ENCODE results near the gene VPS52.

VPS52 gene

DNA sequence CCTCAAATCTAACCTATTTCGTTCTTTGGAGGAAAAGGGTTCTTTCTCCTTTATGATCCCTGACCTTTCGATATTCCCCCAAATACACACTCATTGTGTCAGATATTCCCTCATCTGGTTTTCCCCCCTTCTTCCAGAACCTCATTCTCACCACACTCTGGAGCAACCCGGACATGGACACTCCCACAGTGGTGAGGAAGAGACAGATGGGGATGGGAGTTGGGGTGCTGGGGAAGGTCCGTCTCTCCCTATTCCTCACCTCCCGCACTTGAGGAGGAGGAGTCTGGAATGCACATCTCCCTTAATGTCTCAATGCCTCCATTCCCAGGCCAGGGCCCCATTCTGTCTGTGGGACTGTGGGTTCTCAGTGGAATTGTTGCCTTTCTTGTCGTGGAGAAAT, 69.7 kb downstream of the VPS52 start:
- no peak overlapping the region for H3K23ac ChIP-seq (ENCODE audit: low read length in 2 of 2)
- H3K79me1 ChIP-seq (replicated peaks; ENCODE audit: low read length, poor library complexity, severe bottlenecking) = peaks cover 17% of the 10 kb centered on the region
- 96% methylated on average over 5 of the region's 6 CpGs for WGBS
- no peak overlapping the region for H4K91ac ChIP-seq (ENCODE audit: low read length)
- H2AK5ac ChIP-seq (ENCODE audit: low read length, severe bottlenecking) = peak overlapping the region; percentile 20
- no peak overlapping the region for H2BK12ac ChIP-seq (ENCODE audit: low read length in 2 of 2)
- peaks cover 31 to 32% of the 10 kb centered on the region in 2 experiments for H3K36me3 ChIP-seq (ENCODE audit: control insufficient read depth in 1 of 2, insufficient read depth in 2 of 2, low read depth in 1 of 2, low read length in 2 of 2)
- no peak overlapping the region for H2BK15ac ChIP-seq (ENCODE audit: low read depth, poor library complexity, severe bottlenecking)
- H3K4me1 ChIP-seq (ENCODE audit: control insufficient read depth, insufficient read depth, low read depth, low read length) = peaks cover 53% of the 10 kb centered on the region
- no peak overlapping the region for H4K8ac ChIP-seq (ENCODE audit: low read length)
- H3K4me3 ChIP-seq (ENCODE audit: insufficient read depth in 1 of 2, low read depth in 1 of 2, low read length in 2 of 2) = peak overlapping the region in 1 of 2 experiments; percentile 98
- H3K27me3 ChIP-seq (ENCODE audit: control insufficient read depth in 1 of 2, insufficient read depth in 1 of 2, low read length in 2 of 2) = no peaks in the 10 kb centered on the region
- DNase-seq = no peak
- H3K27ac ChIP-seq (ENCODE audit: low read length, poor library complexity, severe bottlenecking) = no peak overlapping the region
- H3K14ac ChIP-seq (ENCODE audit: low read length in 2 of 2) = no peak overlapping the region
- no peaks in the 10 kb centered on the region for H3K9me3 ChIP-seq (ENCODE audit: control insufficient read depth, low read length)
- H2AFZ ChIP-seq (ENCODE audit: low read depth, low read length) = no peak overlapping the region
- H2BK5ac ChIP-seq (ENCODE audit: low read depth, low read length, poor library complexity, severe bottlenecking) = no peak overlapping the region
- H3K18ac ChIP-seq (ENCODE audit: low read depth in 1 of 2, low read length in 2 of 2) = no peak overlapping the region
- H3K4ac ChIP-seq (ENCODE audit: low read depth in 1 of 2, low read length in 2 of 2) = no peak overlapping the region
- H3K4me2 ChIP-seq (ENCODE audit: low read length, poor library complexity, severe bottlenecking) = peak overlapping the region; percentile 70
- H3K9ac ChIP-seq (ENCODE audit: low read length) = peak overlapping the region; percentile 100
- H2BK120ac ChIP-seq (ENCODE audit: low read depth, low read length) = no peak overlapping the region

DNA sequence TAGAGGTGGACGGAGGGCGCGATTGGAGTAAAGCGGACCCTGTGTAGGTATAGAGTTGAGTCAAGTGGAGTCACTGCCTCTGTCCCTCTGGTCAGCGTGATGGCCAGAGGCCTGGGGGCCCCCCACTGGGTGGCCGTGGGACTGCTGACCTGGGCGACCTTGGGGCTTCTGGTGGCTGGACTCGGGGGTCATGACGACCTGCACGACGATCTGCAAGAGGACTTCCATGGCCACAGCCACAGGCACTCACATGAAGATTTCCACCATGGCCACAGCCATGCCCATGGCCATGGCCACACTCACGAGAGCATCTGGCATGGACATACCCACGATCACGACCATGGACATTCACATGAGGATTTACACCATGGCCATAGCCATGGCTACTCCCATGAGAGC, 70.5 kb downstream of the VPS52 start:
- no peak for DNase-seq
- Histone ChIP-seq H3K4me3 (ENCODE audit: insufficient read depth in 1 of 2, low read depth in 1 of 2, low read length in 2 of 2) (peak overlapping the region; percentile 79 to 98), H3K14ac (ENCODE audit: low read length in 2 of 2) (peak overlapping the region in 1 of 2 experiments; percentile 97), H2BK5ac (ENCODE audit: low read depth, low read length, poor library complexity, severe bottlenecking) (no peak overlapping the region), H2BK12ac (ENCODE audit: low read length in 2 of 2) (peak overlapping the region; percentile 14 to 65), H2AK5ac (ENCODE audit: low read length, severe bottlenecking) (peak overlapping the region; percentile 13), H4K8ac (ENCODE audit: low read length) (peak overlapping the region; percentile 5), H3K36me3 (ENCODE audit: control insufficient read depth in 1 of 2, insufficient read depth in 2 of 2, low read depth in 1 of 2, low read length in 2 of 2) (peaks cover 36 to 39% of the 10 kb centered on the region in 2 experiments), H3K23ac (ENCODE audit: low read length in 2 of 2) (peak overlapping the region in 1 of 2 experiments; percentile 3), H2BK120ac (ENCODE audit: low read depth, low read length) (peak overlapping the region; percentile 74), H3K27ac (ENCODE audit: low read length, poor library complexity, severe bottlenecking) (peak overlapping the region; percentile 92), H3K9me3 (ENCODE audit: control insufficient read depth, low read length) (no peaks in the 10 kb centered on the region), H3K27me3 (ENCODE audit: control insufficient read depth in 1 of 2, insufficient read depth in 1 of 2, low read length in 2 of 2) (no peaks in the 10 kb centered on the region), H3K4me1 (ENCODE audit: control insufficient read depth, insufficient read depth, low read depth, low read length) (peaks cover 45% of the 10 kb centered on the region), H4K91ac (ENCODE audit: low read length) (peak overlapping the region; percentile 62), H3K4me2 (ENCODE audit: low read length, poor library complexity, severe bottlenecking) (peak overlapping the region; percentile 70), H3K4ac (ENCODE audit: low read depth in 1 of 2, low read length in 2 of 2) (peak overlapping the region; percentile 69 to 97), H3K18ac (ENCODE audit: low read depth in 1 of 2, low read length in 2 of 2) (peak overlapping the region; percentile 65 to 81), H3K79me1 (replicated peaks; ENCODE audit: low read length, poor library complexity, severe bottlenecking) (peaks cover 21% of the 10 kb centered on the region), H2AFZ (ENCODE audit: low read depth, low read length) (no peak overlapping the region), H3K9ac (ENCODE audit: low read length) (peak overlapping the region; percentile 100), H2BK15ac (ENCODE audit: low read depth, poor library complexity, severe bottlenecking) (no peak overlapping the region)
- 10% methylated on average over 14 of the region's 14 CpGs for WGBS

Small RNA genes lying within 50 kb of the gene (small RNA-seq; reads per million reads assigned to genes)
- gene MIR219A1 (ENCODE audit: low read depth) = 27.3 reads per million, percentile 88 among the genes with 10 or more reads in this experiment
